GM10266 (cell line): ENCODE data around the gene UBA7.

Experiments used
- DNase-seq: peaks from one replicate; pipeline ENCODE4 v3.0.0; 2012; ENCODE audit errors: extremely low spot score
- TF ChIP-seq, protein P1 (sequence below): IDR thresholded peaks from 2 replicates; pipeline ENCODE4 v1.5.1; 2012; ENCODE audit warnings: mild to moderate bottlenecking, low read depth; ENCODE audit not compliant: control insufficient read depth, insufficient read depth; ENCODE audit errors: missing control alignments

The UBA7 gene

DNA sequence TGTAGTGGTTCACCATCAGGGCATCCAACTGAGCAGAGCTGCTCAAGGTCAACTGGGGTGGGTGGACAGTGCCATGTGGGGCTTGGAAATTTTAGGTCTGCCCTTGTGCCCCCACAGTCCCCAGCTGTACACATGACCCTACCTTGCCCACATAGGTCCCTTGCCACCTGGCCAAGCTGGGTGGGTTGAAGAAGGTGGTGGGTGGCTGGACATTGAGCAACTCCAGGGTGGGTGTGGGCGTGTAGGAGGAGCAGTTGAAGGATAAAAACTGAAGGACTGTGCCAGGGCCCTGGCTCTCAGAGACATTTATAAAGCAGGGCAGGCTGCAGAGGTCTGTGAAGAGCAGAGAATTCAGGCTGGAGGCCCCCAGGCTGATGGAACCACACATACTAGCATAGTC lies 14.6 kb downstream of the UBA7 start:
- DNase-seq: no peak
- TF ChIP-seq, protein P1, sequence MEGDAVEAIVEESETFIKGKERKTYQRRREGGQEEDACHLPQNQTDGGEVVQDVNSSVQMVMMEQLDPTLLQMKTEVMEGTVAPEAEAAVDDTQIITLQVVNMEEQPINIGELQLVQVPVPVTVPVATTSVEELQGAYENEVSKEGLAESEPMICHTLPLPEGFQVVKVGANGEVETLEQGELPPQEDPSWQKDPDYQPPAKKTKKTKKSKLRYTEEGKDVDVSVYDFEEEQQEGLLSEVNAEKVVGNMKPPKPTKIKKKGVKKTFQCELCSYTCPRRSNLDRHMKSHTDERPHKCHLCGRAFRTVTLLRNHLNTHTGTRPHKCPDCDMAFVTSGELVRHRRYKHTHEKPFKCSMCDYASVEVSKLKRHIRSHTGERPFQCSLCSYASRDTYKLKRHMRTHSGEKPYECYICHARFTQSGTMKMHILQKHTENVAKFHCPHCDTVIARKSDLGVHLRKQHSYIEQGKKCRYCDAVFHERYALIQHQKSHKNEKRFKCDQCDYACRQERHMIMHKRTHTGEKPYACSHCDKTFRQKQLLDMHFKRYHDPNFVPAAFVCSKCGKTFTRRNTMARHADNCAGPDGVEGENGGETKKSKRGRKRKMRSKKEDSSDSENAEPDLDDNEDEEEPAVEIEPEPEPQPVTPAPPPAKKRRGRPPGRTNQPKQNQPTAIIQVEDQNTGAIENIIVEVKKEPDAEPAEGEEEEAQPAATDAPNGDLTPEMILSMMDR: no peak

DNA sequence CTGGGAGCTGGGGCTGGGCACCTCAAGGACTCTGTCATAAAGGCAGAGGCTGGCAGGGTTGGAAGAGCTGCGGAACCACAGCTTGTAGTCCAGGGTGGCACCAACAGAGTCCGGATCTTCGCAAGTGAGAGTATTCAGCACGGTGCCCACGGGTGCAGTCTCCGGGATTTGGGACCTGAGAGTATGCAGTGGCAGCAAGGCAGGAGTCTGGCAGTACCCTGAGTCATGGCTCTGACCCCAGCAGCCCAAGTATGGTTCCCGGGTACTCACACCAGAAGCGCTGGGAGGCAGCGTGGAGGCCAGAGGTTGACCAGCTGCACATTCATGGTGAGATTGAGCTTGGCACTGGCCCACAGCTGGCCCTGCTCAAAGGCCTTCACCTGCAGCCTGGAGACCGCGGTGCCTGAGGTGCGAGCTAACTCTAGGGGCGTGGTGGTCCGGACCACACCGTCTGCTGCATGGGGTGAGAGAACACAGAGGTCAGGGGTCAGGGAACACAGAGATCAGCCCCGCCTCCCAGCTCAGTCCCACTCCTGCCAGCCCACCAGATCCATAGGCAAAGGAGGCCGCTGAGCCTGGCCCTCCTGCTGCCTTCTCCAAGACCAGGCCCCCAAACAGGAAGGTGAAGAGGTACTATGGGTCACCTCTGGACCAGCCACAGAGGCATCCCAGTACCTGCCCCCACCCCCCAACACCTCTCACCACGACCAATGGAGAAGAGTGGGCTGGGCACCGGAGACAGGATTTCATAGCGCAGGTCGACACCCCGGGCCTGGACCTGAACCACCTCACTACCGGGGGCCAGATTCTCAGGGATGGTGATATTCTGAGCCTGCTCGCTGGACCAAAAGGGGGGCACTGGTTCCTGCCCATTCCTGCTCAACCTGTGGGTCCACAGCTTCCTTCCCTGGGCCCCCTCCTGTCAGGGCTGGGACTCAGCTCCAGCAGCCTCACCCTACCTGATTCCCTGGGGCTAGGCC lies 18.5 kb downstream of the UBA7 start:
- no peak for DNase-seq
- TF ChIP-seq, protein P1: no peak

DNA sequence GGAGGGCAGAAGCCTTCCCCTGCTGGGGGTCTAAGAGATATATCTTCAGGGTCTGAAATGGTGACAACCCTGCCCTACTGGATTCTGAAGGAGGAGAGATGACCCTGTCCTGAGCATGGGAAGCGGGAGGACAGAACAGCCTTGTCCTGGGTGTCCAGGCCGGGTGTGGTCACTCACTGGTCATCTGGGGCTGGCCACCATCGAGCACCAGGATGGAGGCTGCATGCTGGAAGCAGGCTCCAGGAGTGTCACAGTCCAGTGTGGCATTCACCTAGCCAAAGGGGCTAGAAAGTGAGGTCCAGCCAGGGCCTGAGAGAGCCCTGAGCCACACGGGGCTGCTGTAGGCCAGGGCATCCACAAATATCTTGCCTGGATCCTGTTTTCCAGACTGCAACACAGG lies 19.3 kb downstream of the UBA7 start:
- DNase-seq: no peak
- TF ChIP-seq, protein P1: no peak

DNA sequence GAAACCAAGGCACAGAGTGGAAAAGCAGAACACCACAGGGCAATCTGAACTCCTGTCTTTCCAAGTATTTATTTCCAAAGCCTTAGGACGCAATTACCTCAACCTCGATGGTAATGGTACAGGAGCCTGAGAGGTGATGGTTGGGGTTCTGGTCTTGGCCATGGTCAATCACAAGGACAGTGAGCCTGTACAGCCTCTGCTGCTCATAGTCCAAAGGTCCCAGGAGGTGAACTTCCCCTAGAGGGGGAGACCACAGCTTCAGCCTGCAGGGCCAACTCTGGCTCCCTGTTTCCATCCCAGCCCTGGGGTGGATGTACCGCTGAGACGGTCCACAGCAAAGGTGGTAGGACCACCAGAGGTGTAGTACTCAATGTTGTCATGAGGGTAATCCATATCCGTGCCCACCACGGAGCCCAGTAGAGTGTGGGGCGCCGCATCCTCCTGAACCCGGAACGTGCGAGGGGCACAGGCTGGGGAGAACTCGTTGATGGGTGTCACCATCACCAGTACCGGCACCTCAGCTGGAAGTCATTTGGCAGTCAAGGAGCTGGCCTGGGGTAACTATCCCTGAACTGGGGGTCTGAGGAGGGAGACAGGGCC lies 20.2 kb downstream of the UBA7 start:
- TF ChIP-seq, protein P1: no peak
- no peak for DNase-seq

DNA sequence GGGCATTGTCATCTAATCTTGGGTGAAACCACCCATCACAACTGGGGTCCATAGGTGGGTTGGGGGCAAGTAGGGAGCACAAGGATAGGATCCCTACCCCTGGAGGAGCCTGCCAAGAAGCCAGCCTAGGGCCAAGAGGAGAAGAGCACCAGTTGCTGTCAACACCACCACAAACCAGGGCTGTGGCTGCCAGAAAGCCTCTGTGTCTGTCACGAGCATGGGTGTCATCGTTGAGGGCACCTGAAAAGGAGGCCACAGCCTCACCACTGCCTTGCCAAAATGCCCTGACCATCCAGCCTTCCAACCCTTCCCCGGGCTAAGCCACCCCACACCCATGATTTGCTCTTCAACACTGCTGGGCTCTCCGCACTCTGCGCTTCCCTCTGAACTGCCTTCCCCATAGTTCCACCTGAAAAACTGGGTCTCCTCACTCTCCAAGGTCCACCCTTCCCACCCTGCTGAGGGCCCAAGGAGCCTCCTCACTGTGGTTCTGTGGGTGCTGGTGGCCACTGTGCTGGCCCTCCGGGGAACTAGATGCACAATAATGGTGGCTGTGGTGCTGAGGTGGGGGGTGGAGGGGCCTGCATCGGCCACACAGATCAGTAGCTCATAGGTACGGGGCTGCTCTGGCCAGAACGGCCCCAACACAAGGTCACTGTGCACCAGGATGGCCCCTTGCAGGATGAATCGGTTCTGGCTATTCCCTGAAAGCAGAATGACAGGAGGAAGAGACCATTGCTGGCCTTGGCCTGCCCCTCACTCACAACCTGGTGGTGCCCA lies 21.2 kb downstream of the UBA7 start:
- TF ChIP-seq, protein P1: no peak

DNA sequence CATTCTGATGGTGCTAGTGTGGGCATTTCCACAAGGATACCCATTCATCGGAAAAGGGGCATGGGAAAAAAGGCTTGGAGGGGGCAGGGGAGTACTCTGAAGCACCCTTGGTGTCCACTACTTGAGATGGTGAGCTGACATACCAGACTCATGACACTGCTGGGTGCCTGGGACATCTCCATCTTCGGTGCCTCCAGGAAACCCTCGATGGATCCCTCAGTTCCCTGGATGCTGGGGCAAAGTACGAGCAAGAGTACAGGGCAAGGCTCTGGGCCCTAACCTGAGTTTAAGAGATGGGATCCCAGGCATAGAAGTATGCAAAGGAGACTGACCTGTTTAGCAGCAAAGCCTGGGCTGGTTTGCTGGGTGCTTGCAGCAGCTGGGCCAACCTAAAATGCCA lies 22.2 kb downstream of the UBA7 start:
- DNase-seq: no peak

More for the DNA sequence above, 21.2 kb downstream of the UBA7 start:
- DNase-seq: no peak

More for the DNA sequence above, 22.2 kb downstream of the UBA7 start:
- TF ChIP-seq, protein P1: no peak
